ENCODE measurements around the gene IRX3. TPM values are rescaled to one million over a fixed set of nuclear protein-coding genes. Genes with fewer than 3 reads are reported as not detected.

IRX3 gene
- 7.0 and 16.8 TPM in 2 replicates for total RNA-seq

GRCh38 chr16:54286366-54287130, at the start of gene IRX3:
Gene IRX3, minus strand, starts transcription at chr16:54286787. Its CDS starts 737 bp downstream, at chr16:54286050.

All from cardiac ventricle fibroblast (primary cell).